H1 (cell line): ENCODE measurements around the gene HDAC10. TPM values are rescaled to one million over a fixed set of nuclear protein-coding genes. Genes with fewer than 3 reads are reported as not detected.

ENCODE experiments used
- CTCF ChIA-PET: fragments of 300-600 bp; sonication (Branson Sonifier 250); formaldehyde crosslinking; loops from one replicate; lab custom pipeline; 2021; ENCODE audit not compliant: partially characterized antibody; lab: Charles Lee
- POLR2A ChIA-PET: fragments of 300-600 bp; sonication (Branson Sonifier 250); formaldehyde crosslinking; loops from one replicate; lab custom pipeline; 2021; ENCODE audit warnings: inconsistent platforms; ENCODE audit not compliant: partially characterized antibody; lab: Charles Lee
- DNase-seq, 2 experiments: peaks; one replicate each; pipeline versions ENCODE4 v3.0.0 to v3.0.0-alpha.2; 2010 to 2022; ENCODE audit warnings: low spot score in 2 of 2, low read depth in 1 of 2, mixed read lengths in 1 of 2
- FAIRE-seq: peaks from 2 replicates; lab custom pipeline; 2011; peaks lifted over from hg19 to GRCh38; lab: Jason Lieb, UNC
- H2AFZ ChIP-seq: 2 replicates; pipeline ENCODE4 v1.8.1; 2012; ENCODE audit warnings: low read length, inconsistent platforms
- H2AK5ac ChIP-seq: 2 replicates; pipeline ENCODE4 v1.6.1; 2013; ENCODE audit warnings: low read depth, low read length
- H2BK120ac ChIP-seq: replicated peaks from 2 replicates; pipeline ENCODE3; 2013; ENCODE audit warnings: low read depth, low read length, inconsistent platforms
- H2BK12ac ChIP-seq: 2 replicates; pipeline ENCODE4 v1.6.1; 2013; ENCODE audit warnings: low read depth, low read length
- H2BK15ac ChIP-seq: 2 replicates; pipeline ENCODE4 v1.6.1; 2013; ENCODE audit warnings: low read length
- H2BK20ac ChIP-seq: 2 replicates; pipeline ENCODE4 v1.6.1; 2013; ENCODE audit warnings: low read length
- H2BK5ac ChIP-seq: 2 replicates; pipeline ENCODE4 v1.6.1; 2013; ENCODE audit warnings: low read depth, low read length
- H3K14ac ChIP-seq: 2 replicates; pipeline ENCODE4 v1.6.1; 2013; ENCODE audit warnings: inconsistent platforms; ENCODE audit not compliant: insufficient read length
- H3K18ac ChIP-seq: 2 replicates; pipeline ENCODE4 v1.6.1; 2013; ENCODE audit warnings: low read length; ENCODE audit errors: extremely low read depth
- H3K23ac ChIP-seq: 2 replicates; pipeline ENCODE4 v1.6.1; 2013; ENCODE audit warnings: inconsistent platforms; ENCODE audit not compliant: insufficient read length
- H3K23me2 ChIP-seq: 2 replicates; pipeline ENCODE4 v1.6.1; 2013; ENCODE audit warnings: low read depth, low read length
- H3K27ac ChIP-seq: 2 replicates; pipeline ENCODE4 v1.6.1; 2011; ENCODE audit warnings: low read depth, low read length, inconsistent platforms
- H3K27me3 ChIP-seq, 4 experiments: replicated peaks in 1 of 4; 1 replicate in 1 of 4; 2 replicates in 3 of 4; pipeline versions ENCODE4 v1.6.1 to v1.8.1; 2011 to 2013; ENCODE audit warnings: low read length in 3 of 4, mild to moderate bottlenecking in 3 of 4, inconsistent platforms in 2 of 4, mixed read lengths in 2 of 4, moderate library complexity in 1 of 4; ENCODE audit not compliant: control insufficient read depth in 3 of 4, insufficient read depth in 3 of 4; ENCODE audit errors: extremely low read depth in 1 of 4
- H3K36me3 ChIP-seq, 4 experiments: 2 replicates each; pipeline versions ENCODE4 v1.6.1 to v1.8.1; 2011 to 2013; ENCODE audit warnings: mild to moderate bottlenecking in 4 of 4, low read length in 3 of 4, moderate library complexity in 2 of 4, control low read depth in 1 of 4, inconsistent platforms in 1 of 4; ENCODE audit not compliant: insufficient read depth in 4 of 4, control insufficient read depth in 2 of 4
- H3K4ac ChIP-seq: replicated peaks from 2 replicates; pipeline ENCODE3; 2013; ENCODE audit warnings: low read length, low read depth, mixed read lengths, inconsistent platforms; ENCODE audit not compliant: insufficient read length
- H3K4me1 ChIP-seq, 4 experiments: replicated peaks in 1 of 4; 1 replicate in 1 of 4; 2 replicates in 3 of 4; pipeline versions ENCODE4 v1.6.1 to v1.8.1; 2011 to 2013; ENCODE audit warnings: low read length in 3 of 4, inconsistent platforms in 2 of 4, mixed read lengths in 1 of 4; ENCODE audit not compliant: insufficient read depth in 4 of 4, control insufficient read depth in 3 of 4
- H3K4me2 ChIP-seq, 2 experiments: 2 replicates each; pipeline versions ENCODE4 v1.6.1 to v1.8.1; 2011 to 2013; ENCODE audit warnings: low read depth in 2 of 2, low read length in 2 of 2, control low read depth in 1 of 2, inconsistent platforms in 1 of 2, mild to moderate bottlenecking in 1 of 2; ENCODE audit not compliant: insufficient read depth in 1 of 2
- H3K4me3 ChIP-seq, 4 experiments: fragments of 200-600, 300-600 bp in 1 of 4; sonication (generic), shearing (Covaris generic), sonication (Bioruptor Twin) in 1 of 4; 2 replicates each; pipeline versions ENCODE4 v1.5.1 to v1.8.1; 2011 to 2016; ENCODE audit warnings: low read length in 4 of 4, low read depth in 3 of 4, control low read depth in 2 of 4, inconsistent platforms in 2 of 4, mild to moderate bottlenecking in 2 of 4, mixed read lengths in 1 of 4, moderate library complexity in 1 of 4; ENCODE audit not compliant: insufficient read depth in 2 of 4; ENCODE audit errors: extremely low read depth in 1 of 4
- H3K56ac ChIP-seq: replicated peaks from 2 replicates; pipeline ENCODE3; 2013; ENCODE audit warnings: low read depth, mild to moderate bottlenecking, mixed read lengths, low read length, inconsistent platforms; ENCODE audit not compliant: insufficient read length
- H3K79me1 ChIP-seq: 2 replicates; pipeline ENCODE4 v1.6.1; 2013; ENCODE audit warnings: low read depth, low read length, control low read depth
- H3K79me2 ChIP-seq, 2 experiments: 2 replicates each; pipeline versions ENCODE4 v1.6.1 to v1.8.1; 2012 to 2013; ENCODE audit warnings: low read length in 2 of 2, mild to moderate bottlenecking in 2 of 2, inconsistent platforms in 1 of 2; ENCODE audit not compliant: insufficient read depth in 2 of 2, control insufficient read depth in 1 of 2
- H3K9ac ChIP-seq, 4 experiments: replicated peaks in 1 of 4; 1 replicate in 1 of 4; 2 replicates in 3 of 4; pipeline versions ENCODE4 v1.6.1 to v1.8.1; 2011 to 2013; ENCODE audit warnings: low read depth in 3 of 4, low read length in 3 of 4, control low read depth in 2 of 4, mild to moderate bottlenecking in 2 of 4, moderate library complexity in 2 of 4, inconsistent platforms in 1 of 4; ENCODE audit errors: extremely low read depth in 1 of 4
- H3K9me3 ChIP-seq, 2 experiments: 2 replicates each; pipeline versions ENCODE4 v1.6.1 to v1.8.1; 2012 to 2013; ENCODE audit warnings: mild to moderate bottlenecking in 2 of 2, moderate library complexity in 2 of 2, control low read depth in 1 of 2, inconsistent platforms in 1 of 2, low read depth in 1 of 2, low read length in 1 of 2, mixed read lengths in 1 of 2; ENCODE audit not compliant: insufficient read depth in 2 of 2
- H4K20me1 ChIP-seq, 2 experiments: replicated peaks in 1 of 2; 2 replicates each; pipeline versions ENCODE3 to v1.8.1; 2011 to 2013; ENCODE audit warnings: inconsistent platforms in 2 of 2, low read length in 2 of 2, mild to moderate bottlenecking in 1 of 2; ENCODE audit not compliant: insufficient read depth in 2 of 2, control insufficient read depth in 1 of 2
- H4K5ac ChIP-seq: 2 replicates; pipeline ENCODE4 v1.6.1; 2013; ENCODE audit warnings: low read length, low read depth, mixed read lengths, inconsistent platforms; ENCODE audit not compliant: insufficient read length
- H4K8ac ChIP-seq: 2 replicates; pipeline ENCODE4 v1.8.0; 2013; ENCODE audit warnings: mild to moderate bottlenecking, moderate library complexity, low read length, inconsistent platforms; ENCODE audit not compliant: insufficient read depth; ENCODE audit errors: extremely low read depth
- H4K91ac ChIP-seq: replicated peaks from 2 replicates; pipeline ENCODE3; 2013; ENCODE audit warnings: low read length, mixed read lengths, inconsistent platforms; ENCODE audit not compliant: insufficient read length
- ATF2 ChIP-seq: IDR thresholded peaks from 2 replicates; pipeline ENCODE4 v1.6.1; 2012; ENCODE audit warnings: low read length, inconsistent platforms
- CBX8 ChIP-seq: fragments of 300-800, 300-1000 bp; sonication (generic); IDR thresholded peaks from 2 replicates; pipeline ENCODE4 v1.7.1; 2016; ENCODE audit warnings: low read depth, low read length, borderline replicate concordance
- CREB1 ChIP-seq: IDR thresholded peaks from 2 replicates; pipeline ENCODE4 v1.6.1; 2012; ENCODE audit warnings: inconsistent platforms
- CTBP2 ChIP-seq: IDR thresholded peaks from 2 replicates; pipeline ENCODE4 v1.7.0; 2011; ENCODE audit warnings: borderline replicate concordance, mild to moderate bottlenecking, moderate library complexity, mixed read lengths, low read length; ENCODE audit not compliant: insufficient read depth, insufficient read length
- TEAD4 ChIP-seq: IDR thresholded peaks from 2 replicates; pipeline ENCODE4 v1.6.1; 2012; ENCODE audit warnings: low read depth, low read length, inconsistent platforms, mixed read lengths
- USF2 ChIP-seq: IDR thresholded peaks from 2 replicates; pipeline ENCODE4 v1.6.1; 2011; ENCODE audit warnings: low read length, improper control_type of control experiment
- WGBS, 2 experiments: shearing (Covaris generic) in 1 of 2; methylation state at CpG; one replicate each; pipeline versions ENCODE4 v1.1.6 to v1.1.7; 2013 to 2015; ENCODE audit warnings: low lambda C conversion rate in 2 of 2, mixed read lengths in 2 of 2, inconsistent platforms in 1 of 2, low coverage in 1 of 2, missing lambda C conversion rate in 1 of 2; ENCODE audit not compliant: insufficient replicate concordance in 2 of 2, insufficient coverage in 1 of 2, insufficient read length in 1 of 2; ENCODE audit errors: extremely low coverage in 1 of 2, missing lambda C conversion rate in 1 of 2; 5-methylcytosine and 5-hydroxymethylcytosine counted together
- polyA plus RNA-seq, 7 experiments: library from polyadenylated mRNA; depleted of rRNA in 3 of 7; stranded (reverse) in 5 of 7; unstranded in 2 of 7; fragments of >200 nt in 5 of 7; fragments of 200-250 nt in 2 of 7; gene quantifications; 1 replicate in 5 of 7; 2 replicates in 1 of 7; 4 replicates in 1 of 7; pipeline versions ENCODE4 v1.2.1 to v1.2.3, GENCODE V29; 2011 to 2013; ENCODE audit warnings: missing spikeins in 2 of 7, mixed read lengths in 2 of 7
- total RNA-seq: library from RNA; stranded (reverse); fragmentation: NEBNext Ultra II Directional; extraction: Animal tissue kit (Norgen Biotek cat#: 25700); gene quantifications from 2 replicates; pipeline ENCODE4 v1.2.1, GENCODE V29; 2021
- TF ChIP-seq, protein P1 (sequence below), 3 experiments: IDR thresholded peaks; 1 replicate in 2 of 3; 2 replicates in 1 of 3; pipeline versions ENCODE4 v1.5.1 to v1.6.1; 2011; ENCODE audit warnings: low read length in 3 of 3, mild to moderate bottlenecking in 3 of 3, inconsistent platforms in 2 of 3, low read depth in 1 of 3, moderate library complexity in 1 of 3; ENCODE audit not compliant: insufficient read depth in 1 of 3; ENCODE audit errors: control extremely low read depth in 1 of 3

The HDAC10 gene
- total and polyA plus RNA-seq, 2 of the 8 experiments (the other 6 are each of a cell fraction or from before 2014, with no cell fraction given) = 11.2 to 26.4 TPM

GRCh38 chr22:50238755-50239154 lies 12.3 kb downstream of the HDAC10 start:
- Histone ChIP-seq H3K79me2 (peaks cover under 1 to 41% of the 10 kb centered on the region in 2 experiments; a peak in 3 of 4 replicates), H3K56ac (no peak overlapping the region), H2AFZ (no peak overlapping the region), H2BK20ac (no peak overlapping the region), H2BK5ac (no peak overlapping the region), H2BK12ac (no peak overlapping the region), H3K14ac (no peak overlapping the region), H3K23me2 (0 out of 2 replicates have a peak, but pooled peaks cover 2% of the 10 kb centered on the region), H3K27ac (no peak overlapping the region), H2AK5ac (no peak overlapping the region), H3K23ac (no peak overlapping the region), H3K4ac (no peak overlapping the region), H2BK120ac (no peak overlapping the region), H3K9ac (no peak overlapping the region), H3K79me1 (peaks cover 21% of the 10 kb centered on the region), H3K36me3 (no peaks in the 10 kb centered on the region; a peak in 1 of 8 replicates), H4K8ac (no peak overlapping the region), H4K91ac (no peak overlapping the region), H3K4me2 (no peak overlapping the region), H3K4me1 (peaks cover 0 to 11% (median 3%) of the 10 kb centered on the region in 4 experiments; a peak in 6 of 7 replicates), H2BK15ac (no peak overlapping the region), H3K9me3 (no peaks in the 10 kb centered on the region; a peak in 1 of 4 replicates), H3K27me3 (no peaks in the 10 kb centered on the region), H3K18ac (no peak overlapping the region), H3K4me3 (no peak overlapping the region), H4K5ac (no peak overlapping the region), H4K20me1 (peaks cover 4 to 27% of the 10 kb centered on the region in 2 experiments)
- FAIRE-seq (no peak), DNase-seq (no peak)
- ChIA-PET POLR2A (interaction anchor here (0.7 to 1.0 kb wide), 2 partner anchors 42 to 288 kb away, joined by 3 to 4 read pairs; no protein-coding TSS in a partner anchor), CTCF (interaction anchor here (0.7 to 8.7 kb wide), 6 partner anchors 8 to 171 kb away, joined by 3 to 77 read pairs (median 4); no protein-coding TSS in a partner anchor)
- WGBS, 2 experiments = 92% methylated on average over 9 of the region's 9 CpGs; no CpG with 5 or more reads in 1 of the 2 experiments
- TF ChIP-seq CTBP2 (no peak), ATF2 (no peak), CBX8 (no peak), TEAD4 (no peak), CREB1 (no peak), USF2 (no peak)
- TF ChIP-seq, protein P1, sequence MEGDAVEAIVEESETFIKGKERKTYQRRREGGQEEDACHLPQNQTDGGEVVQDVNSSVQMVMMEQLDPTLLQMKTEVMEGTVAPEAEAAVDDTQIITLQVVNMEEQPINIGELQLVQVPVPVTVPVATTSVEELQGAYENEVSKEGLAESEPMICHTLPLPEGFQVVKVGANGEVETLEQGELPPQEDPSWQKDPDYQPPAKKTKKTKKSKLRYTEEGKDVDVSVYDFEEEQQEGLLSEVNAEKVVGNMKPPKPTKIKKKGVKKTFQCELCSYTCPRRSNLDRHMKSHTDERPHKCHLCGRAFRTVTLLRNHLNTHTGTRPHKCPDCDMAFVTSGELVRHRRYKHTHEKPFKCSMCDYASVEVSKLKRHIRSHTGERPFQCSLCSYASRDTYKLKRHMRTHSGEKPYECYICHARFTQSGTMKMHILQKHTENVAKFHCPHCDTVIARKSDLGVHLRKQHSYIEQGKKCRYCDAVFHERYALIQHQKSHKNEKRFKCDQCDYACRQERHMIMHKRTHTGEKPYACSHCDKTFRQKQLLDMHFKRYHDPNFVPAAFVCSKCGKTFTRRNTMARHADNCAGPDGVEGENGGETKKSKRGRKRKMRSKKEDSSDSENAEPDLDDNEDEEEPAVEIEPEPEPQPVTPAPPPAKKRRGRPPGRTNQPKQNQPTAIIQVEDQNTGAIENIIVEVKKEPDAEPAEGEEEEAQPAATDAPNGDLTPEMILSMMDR (IDR thresholded peaks at IDR 0.05; ENCODE audit: control extremely low read depth in 1 of 3, insufficient read depth in 1 of 3, low read depth in 1 of 3, low read length in 3 of 3) = no peak
